ENCODE data around the gene PHYHD1. TPM values are rescaled to one million over a fixed set of nuclear protein-coding genes. Genes with fewer than 3 reads are reported as not detected.
A peak's percentile ranks its signal among the peaks of the same experiment; 100 is the strongest.

The PHYHD1 gene
- total and polyA plus RNA-seq, 2 of the 13 experiments (the other 11 are each of a cell fraction or from before 2014, with no cell fraction given), result 10.6 to 25.3 TPM

GRCh38 chr9:128913995-128914772 lies 6.6 kb upstream of the PHYHD1 start:
- peak overlapping the region; percentile 70 for H3K27ac ChIP-seq (ENCODE audit: extremely low read length, insufficient read depth, low read length)
- ChIA-PET CTCF (ENCODE audit: low intra/inter-chr PET ratio, low total read pairs) (no interaction called here), POLR2A (interaction anchor here (0.9 kb wide), 1 partner anchor 31 kb away, joined by 3 read pairs; no protein-coding TSS in a partner anchor)
- BruUV-seq (replicated peaks), result no TSS peak
- peak overlapping the region; percentile 37 for H3K4me2 ChIP-seq (ENCODE audit: low read depth, low read length)
- DNase-seq (ENCODE audit: low spot score) (no peak), ATAC-seq (no peak), FAIRE-seq (no peak)
- H3K36me3 ChIP-seq (replicated peaks in 1 of 2; ENCODE audit: control insufficient read depth in 1 of 2, insufficient read depth in 2 of 2, low read length in 2 of 2), result peaks cover 21 to 33% of the 10 kb centered on the region in 2 experiments
- no peak overlapping the region for H2AFZ ChIP-seq (ENCODE audit: low read length)
- WGBS (ENCODE audit: low lambda C conversion rate), result 70% methylated on average over 21 of the region's 23 CpGs
- peaks cover 86% of the 10 kb centered on the region for H3K4me1 ChIP-seq (ENCODE audit: insufficient read depth, low read length)
- H3K79me2 ChIP-seq (ENCODE audit: insufficient read depth, low read length), result peaks cover 9% of the 10 kb centered on the region
- H3K9me3 ChIP-seq (ENCODE audit: low read length), result no peaks in the 10 kb centered on the region
- in situ Hi-C loops (cut with HindIII; ENCODE audit: extremely low pct_ligation_motif_present, low pct_unique_long_range_greater_than_20kb) (no loop called here), intact Hi-C loops (cut with micrococcal nuclease; ENCODE audit: unreplicated experiment) (no loop called here)
- no peaks in the 10 kb centered on the region for H3K27me3 ChIP-seq (ENCODE audit: control insufficient read depth in 1 of 2, insufficient read depth in 2 of 2, low read length in 2 of 2)
- no peak overlapping the region for H3K4me3 ChIP-seq (replicated peaks in 1 of 3; ENCODE audit: insufficient read depth in 1 of 3, low read depth in 2 of 3, low read length in 3 of 3)
- H4K20me1 ChIP-seq (ENCODE audit: insufficient read depth, low read length), result no peaks in the 10 kb centered on the region
- H3K9ac ChIP-seq (ENCODE audit: insufficient read depth, low read depth, low read length), result 0 out of 2 replicates have a peak overlapping the region, but pooled peaks have one; percentile 13
- TF ChIP-seq THYN1 (CRISPR knock-in tag; IDR thresholded peaks at IDR 0.05; ENCODE audit: borderline replicate concordance, low read depth), result no peak
- TF ChIP-seq PHB2 (IDR thresholded peaks at IDR 0.05; ENCODE audit: partially characterized antibody), result no peak
- 0 out of 2 replicates have a peak, but pooled peaks have one; percentile 43 for TF ChIP-seq WIZ (CRISPR knock-in tag; IDR thresholded peaks at IDR 0.05)
- TF ChIP-seq TBX2 (CRISPR knock-in tag; IDR thresholded peaks at IDR 0.05; ENCODE audit: borderline replicate concordance), result 0 out of 2 replicates have a peak, but pooled peaks have one; percentile 44
- peak; percentile 84 for TF ChIP-seq ZNF629 (CRISPR knock-in tag; conservative IDR thresholded peaks at IDR 0.05)
- TF ChIP-seq SAFB2 (CRISPR knock-in tag; IDR thresholded peaks at IDR 0.05; ENCODE audit: borderline replicate concordance, low read depth), result no peak
- no peak for TF ChIP-seq SOX13 (IDR thresholded peaks at IDR 0.05)
- 0 out of 4 replicates have a peak, but pooled peaks of 1 of the 2 experiments have one; percentile 29 for TF ChIP-seq SOX13 (CRISPR knock-in tag; conservative IDR thresholded peaks at IDR 0.05 in 1 of 2, IDR thresholded peaks at IDR 0.05 in 1 of 2)
- no peak for TF ChIP-seq ZNF335 (CRISPR knock-in tag; IDR thresholded peaks at IDR 0.05)
- TF ChIP-seq ZBTB4 (CRISPR knock-in tag; IDR thresholded peaks at IDR 0.05; ENCODE audit: borderline replicate concordance), result no peak
- no peak for TF ChIP-seq HIVEP1 (CRISPR knock-in tag; IDR thresholded peaks at IDR 0.05)
- TF ChIP-seq REL (CRISPR knock-in tag; conservative IDR thresholded peaks at IDR 0.05), result no peak
- TF ChIP-seq FOXA3 (CRISPR knock-in tag; IDR thresholded peaks at IDR 0.05), result no peak
- TF ChIP-seq GFI1 (CRISPR knock-in tag; IDR thresholded peaks at IDR 0.05; ENCODE audit: borderline replicate concordance), result peak; percentile 34; the same call in 1 of the 2 replicates
- 0 out of 2 replicates have a peak, but pooled peaks have one; percentile 12 for TF ChIP-seq IKZF5 (CRISPR knock-in tag; IDR thresholded peaks at IDR 0.05)
- TF ChIP-seq DMTF1 (CRISPR knock-in tag; IDR thresholded peaks at IDR 0.05), result no peak
- TF ChIP-seq RXRA (CRISPR knock-in tag; IDR thresholded peaks at IDR 0.05), result 0 out of 2 replicates have a peak, but pooled peaks have one; percentile 12
